ENCODE data around the gene GPR137C.

GRCh38 chr14:52538623-52539022, 14.0 kb upstream of the GPR137C start:
- TF ChIP-seq CTCF (CRISPR knock-in tag; IDR thresholded peaks at IDR 0.05) = no peak
- no peak for TF ChIP-seq KDM5A (IDR thresholded peaks at IDR 0.05; ENCODE audit: borderline replicate concordance, low read length)

Data from HepG2 (cell line).